22Rv1 (cell line): ENCODE results near the gene RNF130.

Source experiments
- ZFX ChIP-seq: fragments of 450-650 bp; IDR thresholded peaks from 2 replicates; pipeline ENCODE4 v1.6.1; 2017; ENCODE audit warnings: antibody characterized with exemption, borderline replicate concordance
- TF ChIP-seq, protein P1 (sequence below): fragments of 450-650 bp; IDR thresholded peaks from 2 replicates; pipeline ENCODE4 v1.5.1; 2017; ENCODE audit warnings: mild to moderate bottlenecking

DNA sequence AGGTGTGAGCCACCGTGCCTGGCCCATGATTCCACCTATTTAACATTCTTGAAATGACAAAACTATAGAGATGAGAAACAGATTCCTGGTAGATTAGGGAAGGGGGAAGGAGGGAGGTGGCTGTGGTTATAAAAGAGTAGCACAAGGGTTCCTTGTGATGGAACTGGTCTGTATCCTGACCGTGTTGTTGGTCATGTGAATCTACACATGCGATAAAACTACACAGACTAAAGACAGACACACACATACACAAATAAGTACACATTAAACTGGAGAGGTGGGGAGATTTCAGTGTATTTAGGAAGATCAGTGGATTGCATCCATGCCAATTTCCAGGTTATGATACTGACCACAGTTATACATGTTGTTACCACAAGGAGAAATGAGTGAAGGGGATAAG, 60.9 kb downstream of the RNF130 start:
- TF ChIP-seq, protein P1, sequence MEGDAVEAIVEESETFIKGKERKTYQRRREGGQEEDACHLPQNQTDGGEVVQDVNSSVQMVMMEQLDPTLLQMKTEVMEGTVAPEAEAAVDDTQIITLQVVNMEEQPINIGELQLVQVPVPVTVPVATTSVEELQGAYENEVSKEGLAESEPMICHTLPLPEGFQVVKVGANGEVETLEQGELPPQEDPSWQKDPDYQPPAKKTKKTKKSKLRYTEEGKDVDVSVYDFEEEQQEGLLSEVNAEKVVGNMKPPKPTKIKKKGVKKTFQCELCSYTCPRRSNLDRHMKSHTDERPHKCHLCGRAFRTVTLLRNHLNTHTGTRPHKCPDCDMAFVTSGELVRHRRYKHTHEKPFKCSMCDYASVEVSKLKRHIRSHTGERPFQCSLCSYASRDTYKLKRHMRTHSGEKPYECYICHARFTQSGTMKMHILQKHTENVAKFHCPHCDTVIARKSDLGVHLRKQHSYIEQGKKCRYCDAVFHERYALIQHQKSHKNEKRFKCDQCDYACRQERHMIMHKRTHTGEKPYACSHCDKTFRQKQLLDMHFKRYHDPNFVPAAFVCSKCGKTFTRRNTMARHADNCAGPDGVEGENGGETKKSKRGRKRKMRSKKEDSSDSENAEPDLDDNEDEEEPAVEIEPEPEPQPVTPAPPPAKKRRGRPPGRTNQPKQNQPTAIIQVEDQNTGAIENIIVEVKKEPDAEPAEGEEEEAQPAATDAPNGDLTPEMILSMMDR = no peak
- TF ChIP-seq ZFX = no peak
